ACHN (cell line): ENCODE results near the gene LSR.

ENCODE experiments used
- DNase-seq: peaks from one replicate; pipeline ENCODE4 v3.0.0-alpha.2; 2015
- in situ Hi-C: cut with HindIII; loops from 2 replicates; pipeline ENCODE4 v1.10.0; 2017; ENCODE audit warnings: low sequenced_read_pairs, low pct_ligation_motif_present, low pct_unique_long_range_greater_than_20kb

LSR gene

DNA sequence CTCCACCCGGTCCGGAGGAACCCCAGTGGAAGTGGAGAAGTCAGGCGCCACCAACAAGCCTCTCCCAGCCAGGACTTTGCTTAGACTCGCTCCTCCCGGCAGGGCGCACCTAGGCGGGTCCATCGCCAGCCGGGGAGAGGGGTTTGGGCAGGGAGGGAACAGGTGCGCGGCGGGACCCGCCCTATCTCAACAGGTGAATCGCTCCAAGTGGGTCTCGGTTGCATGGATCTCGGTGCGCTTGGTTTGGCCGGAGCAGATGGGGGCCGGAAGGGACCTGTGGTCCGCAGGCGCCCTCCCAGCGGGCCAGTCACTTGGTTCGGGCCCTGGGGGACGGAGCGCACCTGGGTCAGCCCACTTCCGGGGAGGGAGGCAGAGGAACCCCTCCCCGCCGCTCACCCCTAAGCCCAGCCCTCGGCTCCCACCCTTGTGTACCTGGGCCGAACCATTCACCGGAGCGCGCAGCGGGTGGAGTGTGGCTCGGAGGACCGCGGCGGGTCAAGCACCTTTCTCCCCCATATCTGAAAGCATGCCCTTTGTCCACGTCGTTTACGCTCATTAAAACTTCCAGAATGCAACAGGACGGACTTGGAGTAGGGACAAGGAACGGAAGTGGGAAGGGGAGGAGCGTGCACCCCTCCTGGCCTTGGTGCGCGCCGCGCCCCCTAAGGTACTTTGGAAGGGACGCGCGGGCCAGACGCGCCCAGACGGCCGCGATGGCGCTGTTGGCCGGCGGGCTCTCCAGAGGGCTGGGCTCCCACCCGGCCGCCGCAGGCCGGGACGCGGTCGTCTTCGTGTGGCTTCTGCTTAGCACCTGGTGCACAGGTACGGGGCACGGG lies at the start of gene LSR:
Gene LSR (plus strand): TSS at position 693 of the 836 bp plus-strand sequence. CDS start 21 bp downstream, at position 714.
- peak; percentile 44 for DNase-seq
- in situ Hi-C loops, result no loop called here

DNA sequence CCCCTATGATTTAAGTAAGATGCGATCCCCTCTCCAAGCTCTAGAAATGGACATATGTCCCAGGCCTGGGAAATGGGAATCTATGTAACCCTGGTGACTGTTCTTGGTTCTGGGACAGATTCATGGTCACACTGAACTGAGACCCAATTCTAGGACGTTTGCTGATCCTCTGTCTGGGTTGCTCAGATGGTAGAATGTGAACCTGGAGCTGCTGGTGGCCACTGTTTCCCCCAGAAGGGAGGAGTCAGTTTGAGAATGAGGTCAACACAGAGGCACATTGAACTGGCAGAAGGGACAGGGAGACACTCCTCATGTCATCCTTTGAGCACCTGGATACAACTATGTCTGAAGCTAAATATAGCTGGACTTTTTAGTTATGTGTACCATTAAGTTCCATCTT lies 49.3 kb upstream of the LSR start:
- in situ Hi-C loops, result no loop called here
- no peak for DNase-seq

DNA sequence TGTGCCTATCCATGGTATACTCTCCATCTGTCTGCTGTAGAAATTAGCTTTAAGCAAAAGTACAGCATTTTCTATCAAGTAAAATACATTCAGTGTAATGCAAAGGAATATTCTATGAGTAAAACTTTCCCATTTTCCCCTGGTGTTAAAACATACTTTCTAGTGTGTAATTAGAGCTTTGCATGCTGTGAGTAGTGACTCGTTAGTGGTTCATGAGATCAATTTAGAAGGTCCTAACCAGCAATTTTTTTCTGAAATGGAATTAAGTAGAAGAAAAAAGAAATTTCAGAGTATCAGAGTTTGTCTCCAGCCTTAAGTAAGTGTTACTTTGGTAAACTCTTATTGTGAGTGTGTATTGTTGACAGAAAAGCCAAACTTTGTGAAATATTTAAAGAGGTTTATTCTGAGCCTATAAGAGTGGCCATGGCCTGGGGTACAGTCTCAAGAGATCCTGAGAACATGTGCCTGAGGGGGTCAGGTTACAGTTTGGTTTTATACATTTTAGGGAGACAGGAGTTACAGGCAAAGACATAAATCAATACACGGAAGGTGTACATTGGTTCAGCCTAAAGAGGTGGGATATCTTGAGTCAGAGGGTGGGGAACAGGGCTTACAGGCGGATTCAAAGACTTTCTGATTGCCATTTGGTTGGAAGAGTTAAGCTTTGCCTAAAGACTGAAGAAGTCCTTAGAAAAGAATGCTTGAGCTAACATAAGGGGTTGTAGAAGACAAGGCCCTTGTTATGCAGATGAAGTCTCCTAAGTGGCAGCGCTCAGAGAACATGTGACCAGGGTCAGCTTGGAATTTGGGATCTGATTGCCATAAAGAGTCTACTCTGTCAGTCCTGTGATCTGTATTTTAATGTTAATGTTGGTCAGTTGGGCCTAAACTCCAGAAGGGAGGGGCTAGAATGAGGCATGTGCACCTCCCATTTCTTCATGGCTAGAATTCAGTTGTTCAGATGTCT lies 45.8 kb upstream of the LSR start:
- in situ Hi-C loops, result no loop called here

DNA sequence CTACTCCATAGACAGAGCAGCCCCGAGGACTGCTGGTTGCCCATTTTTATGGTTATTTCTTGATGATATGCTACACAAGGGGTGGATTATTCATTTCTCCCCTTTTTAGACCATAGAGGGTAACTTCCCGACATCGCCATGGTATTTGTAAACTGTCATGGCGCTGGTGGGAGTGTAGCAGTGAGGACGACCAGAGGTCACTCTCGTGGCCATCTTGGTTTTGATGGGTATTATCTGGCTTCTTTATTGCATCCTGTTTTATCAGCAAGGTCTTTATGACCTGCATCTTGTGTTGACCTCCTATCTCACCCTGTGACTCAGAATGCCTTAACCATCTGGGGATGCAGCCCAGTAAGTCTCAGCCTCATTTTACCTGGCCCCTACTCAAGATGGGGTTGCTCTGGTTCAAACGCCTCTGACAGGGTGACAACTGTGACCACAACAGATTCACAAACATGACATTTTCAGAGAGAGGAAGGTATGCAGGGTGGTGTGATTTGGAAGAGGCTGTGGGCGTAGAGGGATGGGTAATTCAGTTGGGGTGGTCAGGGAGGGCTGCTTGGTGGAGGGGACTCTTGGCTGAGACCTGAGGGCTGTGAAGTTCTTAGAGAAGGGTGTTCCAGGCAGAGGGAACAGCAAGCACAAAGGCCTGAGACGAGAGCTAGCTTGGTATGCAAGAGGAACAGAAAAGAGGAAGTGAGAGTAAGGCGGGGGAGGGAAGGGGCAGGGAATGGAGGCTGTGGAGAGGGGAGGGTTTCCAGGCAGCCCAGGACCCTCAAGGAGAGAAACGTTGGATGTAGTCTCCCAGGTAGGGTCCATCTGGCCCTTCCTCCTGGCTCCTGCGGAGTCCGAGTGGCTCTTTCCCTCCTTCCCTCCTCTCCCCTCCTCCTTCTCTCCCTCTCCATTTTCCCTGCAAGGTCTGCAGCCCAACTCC lies 43.7 kb upstream of the LSR start:
- in situ Hi-C loops, result no loop called here
- no peak for DNase-seq

More for the DNA sequence above, 45.8 kb upstream of the LSR start:
- DNase-seq, result no peak

DNA sequence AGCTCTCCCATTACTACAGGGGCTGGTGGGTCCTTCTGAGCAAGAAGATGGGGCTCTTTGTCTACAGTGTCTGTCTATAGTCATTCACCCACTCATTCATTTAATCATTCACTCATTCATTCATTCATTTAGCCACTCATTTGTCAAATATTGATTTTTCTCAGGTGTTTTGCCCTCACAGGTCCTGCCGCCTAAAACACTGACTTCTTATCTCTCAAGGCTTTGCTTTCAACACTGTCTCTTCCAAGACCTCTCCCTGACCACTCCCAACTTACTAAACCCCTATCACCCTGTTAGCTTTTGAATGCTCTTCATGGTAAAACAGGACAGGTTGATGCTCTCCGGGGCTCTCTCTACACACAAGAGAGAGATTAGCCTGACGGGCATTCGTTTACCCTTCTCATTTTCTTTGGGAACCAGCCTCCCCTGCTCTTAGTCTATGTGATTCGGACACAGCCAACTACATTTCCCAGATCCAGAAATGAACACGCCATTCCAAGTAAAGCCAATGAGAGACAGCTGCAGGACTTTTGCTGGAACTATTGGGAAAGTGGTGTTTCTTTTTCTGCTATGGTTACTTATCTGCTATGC lies 43.0 kb upstream of the LSR start:
- in situ Hi-C loops, result no loop called here
- DNase-seq, result no peak

DNA sequence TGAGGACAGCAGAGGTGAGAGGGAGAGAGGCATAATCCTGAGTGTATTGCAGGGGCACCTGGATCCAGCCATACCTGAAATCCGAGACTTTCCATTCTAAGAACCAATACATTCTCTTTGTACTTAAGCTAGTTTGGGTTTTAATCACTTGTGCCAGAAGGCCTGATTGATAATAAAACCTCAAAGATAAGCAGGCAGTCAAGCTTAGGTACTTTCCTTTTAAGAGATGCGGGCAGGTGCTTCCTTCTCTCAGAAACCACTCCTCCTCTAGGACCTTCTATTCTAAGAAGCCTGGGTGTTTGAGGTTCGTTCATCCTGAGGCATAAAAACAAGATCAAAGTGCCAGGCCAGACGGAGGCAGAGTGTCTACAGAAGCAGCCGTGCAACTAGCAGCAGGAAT lies 42.4 kb upstream of the LSR start:
- in situ Hi-C loops, result no loop called here
- no peak for DNase-seq

GRCh38 chr19:35206855-35207254 lies 41.9 kb upstream of the LSR start:
- in situ Hi-C loops, result no loop called here
- DNase-seq, result no peak

DNA sequence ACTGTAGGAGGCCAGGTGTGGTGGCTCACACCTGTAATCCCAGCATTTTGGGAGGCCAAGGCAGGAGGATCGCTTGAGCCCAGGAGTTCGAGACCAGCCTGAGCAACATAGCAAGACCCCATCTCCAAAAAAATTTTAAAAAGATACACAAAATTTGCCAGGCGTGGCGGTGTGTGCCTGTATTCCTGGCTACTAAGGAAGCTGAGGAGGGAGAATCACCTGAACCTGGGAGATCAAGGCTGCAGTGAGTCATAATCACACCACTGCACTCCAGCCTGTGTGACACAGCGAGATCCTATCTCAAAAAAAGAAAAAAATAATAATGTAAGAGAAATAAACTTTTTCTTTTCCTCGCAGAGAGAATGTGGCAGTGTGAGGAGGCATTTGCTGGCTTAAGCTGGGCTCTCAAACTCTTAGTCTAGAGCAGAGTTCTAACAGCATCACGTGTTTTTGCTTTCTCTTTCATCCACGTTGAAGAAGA lies 41.4 kb upstream of the LSR start:
- in situ Hi-C loops, result no loop called here
- no peak for DNase-seq

DNA sequence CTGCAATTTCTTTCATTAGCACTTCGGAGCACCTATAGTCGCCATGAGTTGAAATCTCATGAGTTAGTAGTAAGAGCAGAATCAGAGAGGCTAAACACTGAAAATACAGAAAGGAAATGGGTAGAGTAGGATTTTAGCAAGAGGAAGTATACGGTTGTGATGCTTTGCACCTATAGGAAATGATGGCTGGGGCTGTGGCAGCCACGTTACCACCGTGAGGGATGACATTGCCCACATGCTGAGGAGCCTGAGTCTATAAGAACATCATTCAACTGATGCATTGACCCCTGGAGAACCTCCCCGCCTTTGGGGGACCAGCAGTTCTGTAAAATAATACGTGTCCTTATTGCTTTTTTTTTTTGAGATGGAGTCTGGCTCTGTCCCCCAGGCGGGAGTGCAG lies 40.7 kb upstream of the LSR start:
- no peak for DNase-seq
- in situ Hi-C loops, result no loop called here

GRCh38 chr19:35209646-35210045 lies 39.2 kb upstream of the LSR start:
- DNase-seq, result no peak

DNA sequence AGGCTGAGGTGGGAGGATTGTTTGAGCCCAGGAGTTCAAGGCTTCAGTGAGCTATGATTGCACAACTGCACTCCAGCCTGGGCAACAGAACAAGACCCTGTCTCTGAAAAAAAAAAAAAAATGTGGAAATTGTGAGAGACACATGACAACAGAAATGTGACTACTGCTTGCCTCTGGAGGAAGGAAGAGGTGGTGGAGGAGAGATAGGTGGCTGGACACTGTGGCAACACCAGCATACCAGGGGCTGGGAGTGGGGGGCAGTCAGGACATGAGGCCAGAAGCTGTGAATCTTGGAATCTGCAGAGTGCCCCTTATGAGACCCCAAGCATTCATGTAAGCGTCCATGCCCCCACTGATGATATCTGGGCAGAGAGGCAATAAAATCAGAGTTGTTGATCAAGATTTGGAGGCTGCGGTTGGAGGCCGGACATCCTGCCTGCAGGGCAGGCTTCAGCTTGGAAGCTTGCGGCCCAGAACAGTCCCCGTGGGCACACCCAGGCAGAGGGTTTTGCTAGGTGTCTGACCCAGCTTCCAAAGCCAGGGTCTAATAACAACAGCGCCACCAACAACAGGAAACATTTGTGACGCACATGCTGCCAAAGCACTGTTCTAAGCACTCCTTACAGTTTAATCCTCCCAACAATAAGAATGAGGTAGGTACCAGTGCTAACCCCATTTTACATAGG lies 37.1 kb upstream of the LSR start:
- in situ Hi-C loops, result no loop called here
- DNase-seq, result no peak

More at GRCh38 chr19:35209646-35210045, 39.2 kb upstream of the LSR start:
- in situ Hi-C loops, result no loop called here

DNA sequence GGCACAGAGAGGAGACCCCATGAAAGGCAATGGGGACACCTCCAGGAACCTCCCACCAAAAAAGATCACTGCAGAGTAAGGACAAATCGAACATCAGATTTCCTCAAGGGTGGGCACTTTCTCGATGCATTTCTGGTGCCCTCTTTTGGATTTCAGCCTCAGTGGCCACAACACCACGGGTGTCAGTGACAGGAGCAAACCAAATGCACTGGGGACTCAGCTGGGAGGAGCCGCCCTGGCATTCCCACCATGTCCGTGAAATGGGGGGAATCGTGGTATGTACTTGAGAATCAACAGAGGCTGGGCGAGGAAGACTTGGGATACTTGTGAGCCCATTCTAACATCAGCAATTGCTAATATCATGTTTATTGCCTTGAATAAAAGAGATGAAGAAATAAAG lies 36.6 kb upstream of the LSR start:
- no peak for DNase-seq
- in situ Hi-C loops, result no loop called here

DNA sequence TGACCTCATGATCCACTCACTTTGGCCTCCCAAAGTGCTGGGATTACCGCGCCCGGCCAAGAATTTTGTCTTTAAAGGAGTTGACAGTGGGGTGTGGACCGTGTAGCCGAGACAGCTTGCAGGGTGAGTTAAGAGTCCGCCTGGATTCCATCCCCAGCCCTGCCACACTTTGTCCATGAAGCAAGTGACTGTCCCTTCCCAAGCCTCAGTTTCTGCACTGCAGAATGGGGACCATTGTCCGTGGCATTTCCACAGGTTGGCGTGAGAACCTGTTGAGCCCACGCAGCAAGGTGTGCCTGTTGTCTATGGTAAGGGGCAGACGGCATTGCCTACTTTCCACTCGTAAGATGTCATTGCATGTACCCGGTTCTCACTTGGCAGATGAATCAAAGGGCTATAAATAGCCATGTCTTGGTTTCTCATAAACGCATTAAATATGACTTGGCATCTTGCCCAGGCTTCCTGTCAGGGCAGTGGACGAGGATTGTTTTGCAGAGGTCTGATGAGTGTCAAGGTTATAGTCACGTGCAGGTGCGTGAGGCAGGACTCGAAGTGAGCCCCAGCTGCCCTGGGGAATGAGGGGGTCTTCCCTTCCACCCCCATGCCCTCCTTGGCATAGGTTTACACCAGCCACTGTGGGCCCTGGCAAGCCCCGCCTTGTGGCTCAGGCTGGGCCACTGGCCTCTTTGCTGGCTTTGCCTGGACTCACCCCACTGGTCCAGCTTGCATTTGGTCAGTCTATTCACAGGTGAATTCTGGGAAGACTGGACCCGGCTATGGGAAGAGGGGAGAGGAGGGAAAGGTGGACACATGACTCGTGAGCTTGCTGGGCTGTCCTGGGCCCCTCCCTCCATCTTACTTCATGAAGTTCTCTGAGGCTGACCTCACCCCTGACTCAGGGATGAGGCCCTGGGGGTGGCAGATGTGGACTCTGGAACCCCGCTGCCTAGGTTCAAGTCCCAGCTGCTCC lies 34.9 kb upstream of the LSR start:
- in situ Hi-C loops, result no loop called here
- DNase-seq, result peak; percentile 59

DNA sequence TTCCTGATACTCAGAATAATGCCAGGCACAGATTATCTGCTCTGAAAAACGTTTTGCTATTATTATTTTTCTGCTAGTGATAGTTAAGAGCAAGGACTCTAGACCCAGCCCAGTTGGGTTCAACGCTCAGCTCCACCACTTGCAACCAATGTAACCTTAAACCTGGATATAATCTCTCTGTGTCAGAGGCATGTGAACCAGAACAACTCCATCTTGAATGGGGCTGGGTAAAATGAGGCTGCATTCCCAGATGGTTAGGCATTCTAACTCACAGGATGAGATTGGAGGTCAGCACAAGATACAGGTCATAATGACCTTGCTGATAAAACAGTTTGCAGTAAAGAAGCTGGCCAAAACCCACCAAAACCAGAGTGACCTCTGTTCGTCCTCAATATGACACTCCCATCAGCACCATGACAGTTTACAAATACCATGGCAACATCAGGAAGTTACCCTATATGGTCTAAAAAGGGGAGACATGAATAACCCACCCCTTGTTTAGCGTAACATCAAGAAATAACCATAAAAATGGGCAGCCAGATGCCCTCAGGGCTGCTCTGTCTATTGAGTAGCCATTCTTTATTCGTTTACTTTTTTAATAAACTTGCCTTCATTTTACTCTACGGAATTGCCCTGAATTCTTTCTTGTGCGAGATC lies 33.9 kb upstream of the LSR start:
- DNase-seq, result no peak
- in situ Hi-C loops, result no loop called here

GRCh38 chr19:35216016-35216832 lies 32.6 kb upstream of the LSR start:
- in situ Hi-C loops, result no loop called here
- no peak for DNase-seq
